Measurements from ENCODE around the gene HDAC4. TPM values are rescaled to one million over a fixed set of nuclear protein-coding genes. Genes with fewer than 3 reads are reported as not detected.

Gene HDAC4
- total RNA-seq, 1 experiment from 2014 or later: 32.0 TPM

- H2BK15ac ChIP-seq (ENCODE audit: low read depth, low read length): no peak overlapping the region
- H3K4me2 ChIP-seq (ENCODE audit: insufficient read depth, insufficient read length, low read length): no peak overlapping the region
- Mint-ChIP-seq H3K27me3 (ENCODE audit: low read depth) (peaks cover 1% of the 10 kb centered on the region; the same call in 1 of the 2 replicates), H3K36me3 (ENCODE audit: insufficient read depth in 1 of 3, low read depth in 3 of 3) (no peaks in the 10 kb centered on the region; a peak in 1 of 7 replicates), H3K4me1 (peaks cover 16 to 24% of the 10 kb centered on the region in 2 experiments), H3K9me3 (no peaks in the 10 kb centered on the region; a peak in 1 of 5 replicates), H3K4me3 (no peak overlapping the region), H3K27ac (no peak overlapping the region)
- no peak for DNase-seq
- no peak overlapping the region for H4K5ac ChIP-seq (ENCODE audit: insufficient read length, low read depth, low read length)
- no peak overlapping the region for H2BK5ac ChIP-seq (ENCODE audit: insufficient read length, low read length)
- H3K23me2 ChIP-seq (ENCODE audit: insufficient read length, low read depth, low read length, poor library complexity, severe bottlenecking): no peaks in the 10 kb centered on the region
- H3K56ac ChIP-seq (ENCODE audit: insufficient read length, low read depth, low read length): no peak overlapping the region
- no peaks in the 10 kb centered on the region for H3K4me1 ChIP-seq (ENCODE audit: insufficient read depth, low read length)
- no peak overlapping the region for H2BK120ac ChIP-seq (ENCODE audit: low read depth, low read length, poor library complexity, severe bottlenecking)
- no CpG with 5 or more reads among the region's 20 CpGs for WGBS (ENCODE audit: extremely low coverage, insufficient read length, low lambda C conversion rate)
- no peak overlapping the region for H2AK5ac ChIP-seq (ENCODE audit: insufficient read length, low read length)
- no peaks in the 10 kb centered on the region for H3K27me3 ChIP-seq (ENCODE audit: insufficient read depth, low read length)
- no peak overlapping the region for H3K9ac ChIP-seq (ENCODE audit: extremely low read depth, insufficient read length, low read length)
- H2BK12ac ChIP-seq (ENCODE audit: insufficient read length, low read depth, low read length): no peak overlapping the region
- H3K4ac ChIP-seq (ENCODE audit: low read depth, low read length): no peak overlapping the region
- no peaks in the 10 kb centered on the region for H3K9me3 ChIP-seq (ENCODE audit: control insufficient read depth, low read depth, low read length)
- TF ChIP-seq CTCF (conservative IDR thresholded peaks at IDR 0.05): no peak
- H2AFZ ChIP-seq (ENCODE audit: low read length): no peak overlapping the region
- H3K18ac ChIP-seq (ENCODE audit: insufficient read length, low read depth, low read length): no peak overlapping the region
- no peak overlapping the region for H3K14ac ChIP-seq (ENCODE audit: insufficient read depth, low read length)
- no peak overlapping the region for H2BK20ac ChIP-seq (ENCODE audit: low read depth, low read length, poor library complexity, severe bottlenecking)
- peaks cover 3% of the 10 kb centered on the region for H4K20me1 ChIP-seq (ENCODE audit: control insufficient read depth, insufficient read depth, insufficient read length)
- H3K79me2 ChIP-seq (ENCODE audit: insufficient read depth, low read length): no peaks in the 10 kb centered on the region; the same call in 1 of the 2 replicates
- H3K23ac ChIP-seq (ENCODE audit: insufficient read length, low read depth, low read length): no peak overlapping the region
- H3T11ph ChIP-seq (ENCODE audit: low read length): no peak overlapping the region
- H3K79me1 ChIP-seq (ENCODE audit: insufficient read depth, low read depth, low read length, poor library complexity, severe bottlenecking): no peaks in the 10 kb centered on the region
- H3K27ac ChIP-seq (ENCODE audit: insufficient read length, low read depth, low read length): no peak overlapping the region
- no peak overlapping the region for H4K8ac ChIP-seq (replicated peaks; ENCODE audit: insufficient read length, low read depth, low read length)
- no peak overlapping the region for H4K91ac ChIP-seq (ENCODE audit: insufficient read length, low read depth, low read length)
Observed at GRCh38 chr2:239236043-239236807, 164.6 kb downstream of the HDAC4 start.
